Measurements from ENCODE around the gene F7.
"Not testable (repeated sequence)": the region's sequence is repeated elsewhere in the genome, so short reads cannot be mapped to it uniquely, and the experiment has no call there.

The F7 gene

GRCh38 chr13:113110048-113110851, 4.7 kb downstream of the F7 start:
- Histone ChIP-seq H3K27me3 (ENCODE audit: low read depth) (no peaks in the 10 kb centered on the region), H3K36me3 (replicated peaks) (no peaks in the 10 kb centered on the region), H3K9me3 (no peaks in the 10 kb centered on the region), H3K4me3 (no peak overlapping the region), H3K4me1 (no peaks in the 10 kb centered on the region)
- in situ Hi-C loops (cut with MboI; ENCODE audit: low sequenced_read_pairs), result no loop called here
- no peak for DNase-seq (ENCODE audit: low spot score in 2 of 2)

GRCh38 chr13:113110852-113111315, 5.3 kb downstream of the F7 start:
- Histone ChIP-seq H3K36me3 (replicated peaks) (no peaks in the 10 kb centered on the region), H3K27me3 (ENCODE audit: low read depth) (no peaks in the 10 kb centered on the region), H3K4me1 (no peaks in the 10 kb centered on the region), H3K4me3 (no peak overlapping the region), H3K9me3 (no peaks in the 10 kb centered on the region)
- DNase-seq (ENCODE audit: low spot score in 2 of 2), result no peak
- in situ Hi-C loops (cut with MboI; ENCODE audit: low sequenced_read_pairs), result no loop called here

- H3K4me3 ChIP-seq; DNase-seq (ENCODE audit: low spot score in 2 of 2); H3K36me3 ChIP-seq (replicated peaks); H3K4me1 ChIP-seq; in situ Hi-C loops (cut with MboI; ENCODE audit: low sequenced_read_pairs); H3K9me3 ChIP-seq; H3K27me3 ChIP-seq (ENCODE audit: low read depth): not testable (repeated sequence)
These were observed 6.2 kb downstream of the F7 start for GRCh38 chr13:113111821-113112220.

GRCh38 chr13:113112475-113112874, 6.9 kb downstream of the F7 start:
- DNase-seq (ENCODE audit: low spot score in 2 of 2); H3K9me3 ChIP-seq; H3K36me3 ChIP-seq (replicated peaks); in situ Hi-C loops (cut with MboI; ENCODE audit: low sequenced_read_pairs); H3K4me1 ChIP-seq; H3K27me3 ChIP-seq (ENCODE audit: low read depth); H3K4me3 ChIP-seq: not testable (repeated sequence)

- DNase-seq (ENCODE audit: low spot score in 2 of 2), result no peak
- no peaks in the 10 kb centered on the region for H3K36me3 ChIP-seq (replicated peaks)
- no peak overlapping the region for H3K4me3 ChIP-seq
- in situ Hi-C loops (cut with MboI; ENCODE audit: low sequenced_read_pairs), result no loop called here
- no peaks in the 10 kb centered on the region for H3K4me1 ChIP-seq
- no peaks in the 10 kb centered on the region for H3K27me3 ChIP-seq (ENCODE audit: low read depth)
- H3K9me3 ChIP-seq, result no peaks in the 10 kb centered on the region
These were observed 7.6 kb downstream of the F7 start for GRCh38 chr13:113112893-113113845.

- in situ Hi-C loops (cut with MboI; ENCODE audit: low sequenced_read_pairs), result no loop called here
- Histone ChIP-seq H3K4me3 (no peak overlapping the region), H3K36me3 (replicated peaks) (no peaks in the 10 kb centered on the region), H3K9me3 (no peaks in the 10 kb centered on the region), H3K27me3 (ENCODE audit: low read depth) (no peaks in the 10 kb centered on the region), H3K4me1 (no peaks in the 10 kb centered on the region)
- DNase-seq (ENCODE audit: low spot score in 2 of 2), result no peak
These were observed 8.3 kb downstream of the F7 start for GRCh38 chr13:113113846-113114271.

GRCh38 chr13:113114511-113115362, 9.1 kb downstream of the F7 start:
- Histone ChIP-seq H3K36me3 (replicated peaks) (no peaks in the 10 kb centered on the region), H3K27me3 (ENCODE audit: low read depth) (no peaks in the 10 kb centered on the region), H3K4me3 (no peak overlapping the region), H3K9me3 (no peaks in the 10 kb centered on the region), H3K4me1 (no peaks in the 10 kb centered on the region)
- in situ Hi-C loops (cut with MboI; ENCODE audit: low sequenced_read_pairs), result no loop called here
- no peak for DNase-seq (ENCODE audit: low spot score in 2 of 2)

- no peak overlapping the region for H3K4me3 ChIP-seq
- H3K27me3 ChIP-seq (ENCODE audit: low read depth), result no peaks in the 10 kb centered on the region
- no peaks in the 10 kb centered on the region for H3K9me3 ChIP-seq
- no peaks in the 10 kb centered on the region for H3K36me3 ChIP-seq (replicated peaks)
- no peaks in the 10 kb centered on the region for H3K4me1 ChIP-seq
- in situ Hi-C loops (cut with MboI; ENCODE audit: low sequenced_read_pairs), result no loop called here
- no peak for DNase-seq (ENCODE audit: low spot score in 2 of 2)
These were observed 10.0 kb downstream of the F7 start for GRCh38 chr13:113115363-113116205.

- no peaks in the 10 kb centered on the region for H3K27me3 ChIP-seq (ENCODE audit: low read depth)
- no peak for DNase-seq (ENCODE audit: low spot score in 2 of 2)
- no peaks in the 10 kb centered on the region for H3K9me3 ChIP-seq
- no peaks in the 10 kb centered on the region for H3K36me3 ChIP-seq (replicated peaks)
- no peaks in the 10 kb centered on the region for H3K4me1 ChIP-seq
- no peak overlapping the region for H3K4me3 ChIP-seq
- in situ Hi-C loops (cut with MboI; ENCODE audit: low sequenced_read_pairs), result no loop called here
These were observed 10.7 kb downstream of the F7 start for GRCh38 chr13:113116206-113116800.

GRCh38 chr13:113116871-113117271, 11.3 kb downstream of the F7 start:
- Histone ChIP-seq H3K36me3 (replicated peaks) (no peaks in the 10 kb centered on the region), H3K27me3 (ENCODE audit: low read depth) (no peaks in the 10 kb centered on the region), H3K4me1 (no peaks in the 10 kb centered on the region), H3K4me3 (no peak overlapping the region), H3K9me3 (no peaks in the 10 kb centered on the region)
- in situ Hi-C loops (cut with MboI; ENCODE audit: low sequenced_read_pairs), result no loop called here
- DNase-seq (ENCODE audit: low spot score in 2 of 2), result no peak

- in situ Hi-C loops (cut with MboI; ENCODE audit: low sequenced_read_pairs), result no loop called here
- no peaks in the 10 kb centered on the region for H3K9me3 ChIP-seq
- no peak for DNase-seq (ENCODE audit: low spot score in 2 of 2)
These were observed 11.8 kb downstream of the F7 start for GRCh38 chr13:113117335-113117872.

GRCh38 chr13:113117911-113118260, 12.3 kb downstream of the F7 start:
- Histone ChIP-seq H3K9me3 (no peaks in the 10 kb centered on the region), H3K4me1 (no peaks in the 10 kb centered on the region), H3K4me3 (no peak overlapping the region), H3K27me3 (ENCODE audit: low read depth) (no peaks in the 10 kb centered on the region), H3K36me3 (replicated peaks) (no peaks in the 10 kb centered on the region)
- DNase-seq (ENCODE audit: low spot score in 2 of 2), result no peak
- in situ Hi-C loops (cut with MboI; ENCODE audit: low sequenced_read_pairs), result no loop called here

More at GRCh38 chr13:113117335-113117872, 11.8 kb downstream of the F7 start:
- Histone ChIP-seq H3K36me3 (replicated peaks) (no peaks in the 10 kb centered on the region), H3K4me1 (no peaks in the 10 kb centered on the region), H3K27me3 (ENCODE audit: low read depth) (no peaks in the 10 kb centered on the region), H3K4me3 (no peak overlapping the region)
